Liver (tissue), 9 donors: ENCODE data around the gene VENTX. TPM values are rescaled to one million over a fixed set of nuclear protein-coding genes. Genes with fewer than 3 reads are reported as not detected.
"Not testable (repeated sequence)": the region's sequence is repeated elsewhere in the genome, so short reads cannot be mapped to it uniquely, and the experiment has no call there.

Experiments used
- DNase-seq: peaks from one replicate; pipeline ENCODE4 v3.0.0-alpha.2; 2017; ENCODE audit warnings: low spot score
- H3K27ac ChIP-seq, 2 donors: one replicate each; pipeline ENCODE4 v1.7.0; 2013; ENCODE audit warnings: inconsistent platforms in 2 of 2, low read length in 2 of 2, control low read depth in 1 of 2, low read depth in 1 of 2, mild to moderate bottlenecking in 1 of 2
- H3K27me3 ChIP-seq, 4 donors: one replicate each; pipeline versions ENCODE4 v1.6.1 to v1.7.0; 2013; ENCODE audit warnings: low read length in 3 of 4, inconsistent platforms in 1 of 4, mild to moderate bottlenecking in 1 of 4, moderate library complexity in 1 of 4; ENCODE audit not compliant: control insufficient read depth in 4 of 4, insufficient read depth in 4 of 4
- H3K36me3 ChIP-seq, 4 donors: one replicate each; pipeline versions ENCODE4 v1.6.1 to v1.7.0; 2013; ENCODE audit warnings: low read length in 3 of 4, mild to moderate bottlenecking in 3 of 4, low read depth in 1 of 4, moderate library complexity in 1 of 4; ENCODE audit not compliant: control insufficient read depth in 4 of 4, insufficient read depth in 3 of 4
- H3K4me1 ChIP-seq, 4 donors: one replicate each; pipeline versions ENCODE4 v1.6.1 to v1.7.0; 2013; ENCODE audit warnings: low read length in 3 of 4, mild to moderate bottlenecking in 3 of 4, moderate library complexity in 1 of 4; ENCODE audit not compliant: control insufficient read depth in 4 of 4, insufficient read depth in 4 of 4
- H3K4me3 ChIP-seq, 3 donors: one replicate each; pipeline versions ENCODE4 v1.6.1 to v1.7.0; 2013; ENCODE audit warnings: low read length in 3 of 3, control low read depth in 1 of 3, low read depth in 1 of 3, mild to moderate bottlenecking in 1 of 3
- H3K9ac ChIP-seq, 2 donors: one replicate each; pipeline ENCODE4 v1.7.0; 2013; ENCODE audit warnings: low read length in 2 of 2, mild to moderate bottlenecking in 2 of 2, moderate library complexity in 2 of 2, control low read depth in 1 of 2, low read depth in 1 of 2
- H3K9me3 ChIP-seq, 4 donors: one replicate each; pipeline versions ENCODE4 v1.6.1 to v1.7.0; 2013; ENCODE audit warnings: low read length in 3 of 4; ENCODE audit not compliant: control insufficient read depth in 4 of 4
- ATF3 ChIP-seq: IDR thresholded peaks from 2 replicates; pipeline ENCODE4 v1.6.1; 2016; ENCODE audit warnings: antibody characterized with exemption
- EGR1 ChIP-seq, 2 donors: IDR thresholded peaks; 2 replicates each; pipeline ENCODE4 v1.6.1; 2016 to 2018; ENCODE audit warnings: antibody characterized with exemption in 2 of 2, low read depth in 2 of 2
- FOXA1 ChIP-seq: IDR thresholded peaks from 2 replicates; pipeline ENCODE4 v1.6.1; 2016; ENCODE audit warnings: antibody characterized with exemption
- FOXA2 ChIP-seq: IDR thresholded peaks from 2 replicates; pipeline ENCODE4 v1.6.1; 2016; ENCODE audit warnings: antibody characterized with exemption
- GABPA ChIP-seq, 2 donors: IDR thresholded peaks in 1 of 2; conservative IDR thresholded peaks in 1 of 2; 2 replicates each; pipeline ENCODE4 v1.6.1; 2016; ENCODE audit warnings: antibody characterized with exemption in 2 of 2, mild to moderate bottlenecking in 1 of 2, moderate library complexity in 1 of 2
- HNF4G ChIP-seq: IDR thresholded peaks from 2 replicates; pipeline ENCODE4 v1.6.1; 2016; ENCODE audit warnings: antibody characterized with exemption
- JUND ChIP-seq, 2 donors: IDR thresholded peaks; 2 replicates each; pipeline ENCODE4 v1.6.1; 2016; ENCODE audit warnings: antibody characterized with exemption in 2 of 2
- MAX ChIP-seq: IDR thresholded peaks from 2 replicates; pipeline ENCODE4 v1.6.1; 2016; ENCODE audit warnings: antibody characterized with exemption
- NR2F2 ChIP-seq: IDR thresholded peaks from 2 replicates; pipeline ENCODE4 v1.6.1; 2016; ENCODE audit warnings: antibody characterized with exemption
- RAD21 ChIP-seq, 2 donors: IDR thresholded peaks; 2 replicates each; pipeline ENCODE4 v1.6.1; 2016; ENCODE audit warnings: antibody characterized with exemption in 2 of 2, mild to moderate bottlenecking in 2 of 2
- REST ChIP-seq: IDR thresholded peaks from 2 replicates; pipeline ENCODE4 v1.6.1; 2016; ENCODE audit warnings: antibody characterized with exemption, mild to moderate bottlenecking
- RXRA ChIP-seq, 2 donors: IDR thresholded peaks; 2 replicates each; pipeline ENCODE4 v1.6.1; 2017 to 2018; ENCODE audit warnings: antibody characterized with exemption in 2 of 2, mild to moderate bottlenecking in 1 of 2
- SP1 ChIP-seq: IDR thresholded peaks from 2 replicates; pipeline ENCODE4 v1.6.1; 2018; ENCODE audit warnings: antibody characterized with exemption, mild to moderate bottlenecking
- TAF1 ChIP-seq: conservative IDR thresholded peaks from 2 replicates; pipeline ENCODE4 v1.6.1; 2016; ENCODE audit warnings: antibody characterized with exemption, mild to moderate bottlenecking
- YY1 ChIP-seq: IDR thresholded peaks from 2 replicates; pipeline ENCODE4 v1.6.1; 2016; ENCODE audit warnings: antibody characterized with exemption, mild to moderate bottlenecking
- ZBTB33 ChIP-seq: IDR thresholded peaks from 2 replicates; pipeline ENCODE4 v1.6.1; 2016; ENCODE audit warnings: antibody characterized with exemption
- WGBS: extraction: QIAGEN DNeasy Blood & Tissue Kit; methylation state at CpG from one replicate; pipeline ENCODE4 v1.1.7; 2013; 5-methylcytosine and 5-hydroxymethylcytosine counted together
- polyA plus RNA-seq, 2 donors: library from polyadenylated mRNA; stranded (reverse) in 1 of 2; unstranded in 1 of 2; fragments of 200-250 nt in 1 of 2; fragments of >200 nt in 1 of 2; fragmentation: Nextera tagmentation in 1 of 2; extraction: Ambion mirVana in 1 of 2; gene quantifications; one replicate each; pipeline versions ENCODE4 v1.2.1 to v1.2.3, GENCODE V29; 2013 to 2015
- total RNA-seq, 2 donors: library from RNA; depleted of rRNA; stranded (reverse); fragments of >200 nt; gene quantifications; one replicate each; pipeline ENCODE4 v1.2.3, GENCODE V29; 2014
- TF ChIP-seq, protein P1 (sequence below): fragments of 150-350 bp; IDR thresholded peaks from 2 replicates; pipeline ENCODE4 v1.5.1; 2017; ENCODE audit warnings: improper control_type of control experiment, low read depth, low read length; ENCODE audit not compliant: missing input control
- donor health status: healthy.
- donor health status: healthy.
- donor health status: healthy.
- donor health status: healthy.
- donor health status: healthy.

VENTX gene
- total and polyA plus RNA-seq, 4 donors, result 0.05 to 0.25 (median 0.09) TPM

GRCh38 chr10:133263674-133264073, 26.0 kb downstream of the VENTX start:
- TF ChIP-seq REST (no peak), RXRA (IDR thresholded peaks at IDR 0.05) (no peak), SP1 (no peak), TAF1 (no peak), FOXA2 (no peak), JUND (IDR thresholded peaks at IDR 0.05) (no peak), RAD21 (IDR thresholded peaks at IDR 0.05) (no peak)
- H3K27me3 ChIP-seq, result no peaks in the 10 kb centered on the region
- H3K4me3 ChIP-seq, result no peak overlapping the region
- H3K27ac ChIP-seq, result no peak overlapping the region
- 91% methylated on average over 10 of the region's 10 CpGs for WGBS
- peaks cover 3 to 14% (median 8%) of the 10 kb centered on the region in 4 donors for H3K4me1 ChIP-seq
- H3K36me3 ChIP-seq, result peaks cover 2 to 5% (median 5%) of the 10 kb centered on the region in 4 donors
- DNase-seq, result no peak
- H3K9ac ChIP-seq, result no peak overlapping the region
- no peaks in the 10 kb centered on the region for H3K9me3 ChIP-seq

GRCh38 chr10:133264461-133264860, 26.8 kb downstream of the VENTX start:
- no peak for TF ChIP-seq JUND (IDR thresholded peaks at IDR 0.05)
- no peak for TF ChIP-seq GABPA (IDR thresholded peaks at IDR 0.05 in 1 of 2, conservative IDR thresholded peaks at IDR 0.05 in 1 of 2)
- no peak for TF ChIP-seq EGR1 (IDR thresholded peaks at IDR 0.05; ENCODE audit: low read depth in 2 of 2)
- no peak for TF ChIP-seq ZBTB33
- TF ChIP-seq TAF1, result no peak
- TF ChIP-seq MAX, result no peak
- no peak for TF ChIP-seq NR2F2
- TF ChIP-seq FOXA1, result no peak
- TF ChIP-seq, protein P1, sequence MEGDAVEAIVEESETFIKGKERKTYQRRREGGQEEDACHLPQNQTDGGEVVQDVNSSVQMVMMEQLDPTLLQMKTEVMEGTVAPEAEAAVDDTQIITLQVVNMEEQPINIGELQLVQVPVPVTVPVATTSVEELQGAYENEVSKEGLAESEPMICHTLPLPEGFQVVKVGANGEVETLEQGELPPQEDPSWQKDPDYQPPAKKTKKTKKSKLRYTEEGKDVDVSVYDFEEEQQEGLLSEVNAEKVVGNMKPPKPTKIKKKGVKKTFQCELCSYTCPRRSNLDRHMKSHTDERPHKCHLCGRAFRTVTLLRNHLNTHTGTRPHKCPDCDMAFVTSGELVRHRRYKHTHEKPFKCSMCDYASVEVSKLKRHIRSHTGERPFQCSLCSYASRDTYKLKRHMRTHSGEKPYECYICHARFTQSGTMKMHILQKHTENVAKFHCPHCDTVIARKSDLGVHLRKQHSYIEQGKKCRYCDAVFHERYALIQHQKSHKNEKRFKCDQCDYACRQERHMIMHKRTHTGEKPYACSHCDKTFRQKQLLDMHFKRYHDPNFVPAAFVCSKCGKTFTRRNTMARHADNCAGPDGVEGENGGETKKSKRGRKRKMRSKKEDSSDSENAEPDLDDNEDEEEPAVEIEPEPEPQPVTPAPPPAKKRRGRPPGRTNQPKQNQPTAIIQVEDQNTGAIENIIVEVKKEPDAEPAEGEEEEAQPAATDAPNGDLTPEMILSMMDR, result no peak
- no peak for TF ChIP-seq REST
- no peak for TF ChIP-seq HNF4G
- TF ChIP-seq ATF3, result no peak
- no peak for TF ChIP-seq YY1
- TF ChIP-seq FOXA2, result no peak
- Histone ChIP-seq H3K27me3 (no peaks in the 10 kb centered on the region), H3K27ac (no peak overlapping the region), H3K9ac (no peak overlapping the region), H3K9me3 (no peaks in the 10 kb centered on the region), H3K4me1 (peaks cover 3 to 12% (median 8%) of the 10 kb centered on the region in 4 donors), H3K36me3 (peaks cover 2 to 10% (median 5%) of the 10 kb centered on the region in 4 donors), H3K4me3 (no peak overlapping the region)
- no peak for DNase-seq
- WGBS, result 78% methylated on average over 9 of the region's 9 CpGs

- not testable (repeated sequence) for DNase-seq, H3K27me3 ChIP-seq, H3K27ac ChIP-seq, H3K4me3 ChIP-seq, H3K9me3 ChIP-seq, H3K9ac ChIP-seq
- Histone ChIP-seq H3K4me1 (peaks cover 3 to 12% (median 6%) of the 10 kb centered on the region in 4 donors), H3K36me3 (peaks cover 4 to 13% (median 6%) of the 10 kb centered on the region in 4 donors)
- WGBS, result 76% methylated on average over 10 of the region's 10 CpGs
Measured at GRCh38 chr10:133265052-133265451, 27.4 kb downstream of the VENTX start.
